CD8-positive, alpha-beta memory T cell (primary cell): Measurements from ENCODE around the gene UBXN1. TPM values are rescaled to one million over a fixed set of nuclear protein-coding genes. Genes with fewer than 3 reads are reported as not detected.
"Not testable (repeated sequence)": the region's sequence is repeated elsewhere in the genome, so short reads cannot be mapped to it uniquely, and the experiment has no call there.

Source experiments
- CTCF ChIA-PET: fragments of 350-600 bp; sonication (Branson Sonifier 250); formaldehyde crosslinking; loops from one replicate; lab custom pipeline; 2021; ENCODE audit warnings: antibody characterized with exemption; lab: Charles Lee
- POLR2A ChIA-PET: fragments of 350-600 bp; sonication (Branson Sonifier 250); formaldehyde crosslinking; loops from one replicate; lab custom pipeline; 2021; ENCODE audit warnings: antibody characterized with exemption; lab: Charles Lee
- DNase-seq, 5 donors: peaks; one replicate each; pipeline versions ENCODE4 v3.0.0 to v3.0.0-alpha.2; 2020 to 2022; ENCODE audit warnings: mixed read lengths in 1 of 5
- H3K27ac ChIP-seq: one replicate; pipeline ENCODE4 v1.7.0; 2013; ENCODE audit warnings: low read depth, mild to moderate bottlenecking, low read length, moderate library complexity
- H3K27me3 ChIP-seq: 2 replicates; pipeline ENCODE4 v1.7.0; 2013; ENCODE audit warnings: low read length, mild to moderate bottlenecking; ENCODE audit not compliant: insufficient read depth, poor library complexity, severe bottlenecking
- H3K36me3 ChIP-seq: 2 replicates; pipeline ENCODE4 v1.7.0; 2013; ENCODE audit warnings: mild to moderate bottlenecking, low read length, moderate library complexity; ENCODE audit not compliant: insufficient read depth
- H3K4me1 ChIP-seq: 2 replicates; pipeline ENCODE4 v1.7.0; 2013; ENCODE audit warnings: mild to moderate bottlenecking, low read length, moderate library complexity; ENCODE audit not compliant: insufficient read depth
- H3K4me3 ChIP-seq: 2 replicates; pipeline ENCODE4 v1.7.0; 2013; ENCODE audit warnings: mild to moderate bottlenecking, low read length
- H3K9me3 ChIP-seq: 2 replicates; pipeline ENCODE4 v1.7.0; 2013; ENCODE audit warnings: mild to moderate bottlenecking, low read length
- H3K27ac Mint-ChIP-seq, 8 donors: one replicate each; pipeline ENCODE4 v1.8.0; 2020 to 2021; ENCODE audit warnings: mixed read lengths in 8 of 8, mild to moderate bottlenecking in 6 of 8, inconsistent platforms in 3 of 8, moderate library complexity in 3 of 8
- H3K27me3 Mint-ChIP-seq, 2 donors: one replicate each; pipeline ENCODE4 v1.8.0; 2020 to 2021; ENCODE audit warnings: mixed read lengths in 2 of 2, mild to moderate bottlenecking in 1 of 2, moderate library complexity in 1 of 2
- H3K36me3 Mint-ChIP-seq, 3 donors: one replicate each; pipeline ENCODE4 v1.8.0; 2020 to 2021; ENCODE audit warnings: mixed read lengths in 3 of 3, inconsistent platforms in 1 of 3, mild to moderate bottlenecking in 1 of 3
- H3K4me1 Mint-ChIP-seq, 3 donors: one replicate each; pipeline ENCODE4 v1.8.0; 2020 to 2021; ENCODE audit warnings: mixed read lengths in 3 of 3, inconsistent platforms in 1 of 3, mild to moderate bottlenecking in 1 of 3
- H3K4me3 Mint-ChIP-seq, 7 donors: one replicate each; pipeline ENCODE4 v1.8.0; 2020 to 2021; ENCODE audit warnings: mixed read lengths in 7 of 7, mild to moderate bottlenecking in 6 of 7, moderate library complexity in 4 of 7, inconsistent platforms in 2 of 7
- H3K9me3 Mint-ChIP-seq, 5 donors: one replicate each; pipeline ENCODE4 v1.8.0; 2020 to 2022; ENCODE audit warnings: mixed read lengths in 5 of 5, mild to moderate bottlenecking in 3 of 5, moderate library complexity in 2 of 5, inconsistent platforms in 1 of 5
- polyA plus RNA-seq: library from polyadenylated mRNA; unstranded; fragments of 300-500 nt; fragmentation: Illumina TruSeq; gene quantifications from one replicate; pipeline ENCODE4 v1.2.3, GENCODE V29; 2021
- total RNA-seq, 2 experiments: library from RNA; stranded (reverse); gene quantifications; one replicate each; pipeline ENCODE4 v1.2.3, GENCODE V29; 2021

UBXN1 gene
- total and polyA plus RNA-seq, 3 experiments from 2014 or later = 142 to 164 (median 143) TPM

GRCh38 chr11:62694455-62695167 is 15.7 kb upstream of the UBXN1 start:
- no peaks in the 10 kb centered on the region for H3K9me3 ChIP-seq
- Mint-ChIP-seq H3K4me1 (peaks cover 5 to 8% (median 6%) of the 10 kb centered on the region in 3 donors), H3K9me3 (no peaks in the 10 kb centered on the region), H3K4me3 (no peak overlapping the region), H3K27me3 (peaks cover 0 to 2% of the 10 kb centered on the region in 2 donors), H3K36me3 (peaks cover 0 to 34% (median 8%) of the 10 kb centered on the region in 3 donors), H3K27ac (peak overlapping the region in 5 of 8 donors; percentile 5 to 81 (median 48))
- CTCF ChIA-PET = interaction anchor here (0.7 to 5.5 kb wide), 23 partner anchors 11 to 301 kb away, joined by 3 to 46 read pairs (median 4); partner anchors contain the start of genes B3GAT3, BSCL2, C11orf98 and CSKMT
- POLR2A ChIA-PET = no interaction called here
- H3K27ac ChIP-seq = no peak overlapping the region
- peaks cover 7% of the 10 kb centered on the region for H3K4me1 ChIP-seq
- H3K27me3 ChIP-seq = no peaks in the 10 kb centered on the region
- H3K36me3 ChIP-seq = no peaks in the 10 kb centered on the region
- H3K4me3 ChIP-seq = no peak overlapping the region
- peak; percentile 68 to 84 (median 72) for DNase-seq

GRCh38 chr11:62693624-62694023 is 14.8 kb upstream of the UBXN1 start:
- H3K4me1 Mint-ChIP-seq, H3K4me3 Mint-ChIP-seq: not testable (repeated sequence)
- CTCF ChIA-PET = interaction anchor here (0.7 to 5.5 kb wide), 16 partner anchors 11 to 300 kb away, joined by 3 to 46 read pairs (median 4); partner anchors contain the start of genes B3GAT3, BSCL2, C11orf98 and CSKMT

GRCh38 chr11:62689421-62690183 is 10.7 kb upstream of the UBXN1 start, which contains the start of gene LRRN4CL:
LRRN4CL (minus strand) TSS chr11:62689530; CDS start chr11:62688508, 1,022 bp downstream.
- Mint-ChIP-seq H3K4me1 (peaks cover 1 to 3% (median 2%) of the 10 kb centered on the region in 3 donors), H3K27me3 (peaks cover 6 to 9% of the 10 kb centered on the region in 2 donors), H3K4me3 (no peak within 1 kb of the TSS), H3K27ac (no peak within 1 kb of the TSS), H3K36me3 (peaks cover 3 to 31% (median 6%) of the 10 kb centered on the region in 3 donors), H3K9me3 (no peaks in the 10 kb centered on the region)
- Histone ChIP-seq H3K4me1 (peaks cover 3% of the 10 kb centered on the region), H3K36me3 (no peaks in the 10 kb centered on the region), H3K27ac (no peak within 1 kb of the TSS), H3K9me3 (no peaks in the 10 kb centered on the region), H3K27me3 (no peaks in the 10 kb centered on the region), H3K4me3 (no peak within 1 kb of the TSS)
- no peak for DNase-seq
- POLR2A ChIA-PET = interaction anchor here (0.5 to 1.2 kb wide), 3 partner anchors 15 to 98 kb away, joined by 3 to 4 read pairs (median 3); no protein-coding TSS in a partner anchor
- CTCF ChIA-PET = interaction anchor here (1.1 to 2.3 kb wide), 6 partner anchors 9 to 265 kb away, joined by 3 to 8 read pairs (median 4); partner anchors contain the start of gene TUT1

More at GRCh38 chr11:62693624-62694023, 14.8 kb upstream of the UBXN1 start:
- H3K27ac ChIP-seq, DNase-seq, H3K4me1 ChIP-seq, H3K4me3 ChIP-seq, H3K27me3 ChIP-seq, H3K27ac Mint-ChIP-seq, H3K27me3 Mint-ChIP-seq, H3K36me3 ChIP-seq, H3K9me3 Mint-ChIP-seq, H3K9me3 ChIP-seq: not testable (repeated sequence)
- POLR2A ChIA-PET = interaction anchor here (0.5 to 0.6 kb wide), 3 partner anchors 10 to 352 kb away, joined by 3 to 6 read pairs (median 3); no protein-coding TSS in a partner anchor
- peaks cover under 1 to 37% (median 8%) of the 10 kb centered on the region in 3 donors for H3K36me3 Mint-ChIP-seq

GRCh38 chr11:62688491-62688890 is 9.6 kb upstream of the UBXN1 start:
- H3K9me3 ChIP-seq = no peaks in the 10 kb centered on the region
- H3K27ac ChIP-seq = no peak overlapping the region
- Mint-ChIP-seq H3K9me3 (no peaks in the 10 kb centered on the region), H3K27ac (no peak overlapping the region), H3K27me3 (peaks cover 6 to 9% of the 10 kb centered on the region in 2 donors), H3K36me3 (peaks cover 3 to 30% (median 6%) of the 10 kb centered on the region in 3 donors), H3K4me3 (no peak overlapping the region), H3K4me1 (no peaks in the 10 kb centered on the region)
- ChIA-PET POLR2A (no interaction called here), CTCF (interaction anchor here (1.5 to 2.3 kb wide), 2 partner anchors 14 to 264 kb away, joined by 5 to 8 read pairs; no protein-coding TSS in a partner anchor)
- no peaks in the 10 kb centered on the region for H3K4me1 ChIP-seq
- no peaks in the 10 kb centered on the region for H3K27me3 ChIP-seq
- no peaks in the 10 kb centered on the region for H3K36me3 ChIP-seq
- DNase-seq = no peak
- H3K4me3 ChIP-seq = no peak overlapping the region

GRCh38 chr11:62687508-62688396 is 8.9 kb upstream of the UBXN1 start:
- no peaks in the 10 kb centered on the region for H3K9me3 Mint-ChIP-seq
- no peaks in the 10 kb centered on the region for H3K36me3 ChIP-seq
- H3K27ac ChIP-seq = no peak overlapping the region
- H3K27ac Mint-ChIP-seq = no peak overlapping the region
- H3K27me3 ChIP-seq = no peaks in the 10 kb centered on the region
- H3K4me1 Mint-ChIP-seq = no peaks in the 10 kb centered on the region
- no peaks in the 10 kb centered on the region for H3K4me1 ChIP-seq
- H3K9me3 ChIP-seq = no peaks in the 10 kb centered on the region
- H3K27me3 Mint-ChIP-seq = peaks cover 6 to 9% of the 10 kb centered on the region in 2 donors
- H3K4me3 ChIP-seq = no peak overlapping the region
- no peak overlapping the region for H3K4me3 Mint-ChIP-seq
- ChIA-PET CTCF (no interaction called here), POLR2A (interaction anchor here (0.9 kb wide), 1 partner anchor 23 kb away, joined by 3 read pairs; no protein-coding TSS in a partner anchor)
- H3K36me3 Mint-ChIP-seq = peaks cover 3 to 28% (median 6%) of the 10 kb centered on the region in 3 donors
- no peak for DNase-seq

GRCh38 chr11:62682518-62682917 is 3.6 kb upstream of the UBXN1 start:
- Histone ChIP-seq H3K4me1 (peaks cover 16% of the 10 kb centered on the region), H3K36me3 (no peaks in the 10 kb centered on the region), H3K4me3 (no peak overlapping the region), H3K27ac (no peak overlapping the region), H3K9me3 (no peaks in the 10 kb centered on the region), H3K27me3 (no peaks in the 10 kb centered on the region)
- H3K27me3 Mint-ChIP-seq = peaks cover 0 to 4% of the 10 kb centered on the region in 2 donors
- H3K36me3 Mint-ChIP-seq = peaks cover 0 to 15% (median 0%) of the 10 kb centered on the region in 3 donors
- no peak overlapping the region for H3K4me3 Mint-ChIP-seq
- H3K27ac Mint-ChIP-seq = no peak overlapping the region
- peaks cover 16 to 25% (median 24%) of the 10 kb centered on the region in 3 donors for H3K4me1 Mint-ChIP-seq
- no peaks in the 10 kb centered on the region for H3K9me3 Mint-ChIP-seq
- no peak for DNase-seq
- ChIA-PET POLR2A (no interaction called here), CTCF (interaction anchor here (0.8 kb wide), 1 partner anchor 12 kb away, joined by 3 read pairs; no protein-coding TSS in a partner anchor)

- H3K36me3 ChIP-seq = peaks cover 9% of the 10 kb centered on the region
- ChIA-PET POLR2A (interaction anchor here (0.6 to 1.3 kb wide), 3 partner anchors 15 to 251 kb away, joined by 3 to 6 read pairs (median 4); partner anchors contain the start of gene CSKMT), CTCF (interaction anchor here (0.7 to 3.2 kb wide), 10 partner anchors 9 to 200 kb away, joined by 3 to 22 read pairs (median 4); partner anchors contain the start of genes B3GAT3, HNRNPUL2, LBHD1 and SLC3A2)
- H3K9me3 ChIP-seq = no peaks in the 10 kb centered on the region
- no peak overlapping the region for H3K4me3 ChIP-seq
- Mint-ChIP-seq H3K27ac (peak overlapping the region in 7 of 8 donors; percentile 36 to 97 (median 82)), H3K4me3 (peak overlapping the region in 5 of 7 donors; percentile 44 to 91 (median 62)), H3K9me3 (no peaks in the 10 kb centered on the region), H3K4me1 (peaks cover 24 to 35% (median 32%) of the 10 kb centered on the region in 3 donors), H3K27me3 (no peaks in the 10 kb centered on the region), H3K36me3 (peaks cover 0 to 31% (median 0%) of the 10 kb centered on the region in 3 donors)
- no peaks in the 10 kb centered on the region for H3K27me3 ChIP-seq
- DNase-seq = peak in 3 of 5 donors; percentile 4 to 47 (median 33)
- H3K4me1 ChIP-seq = peaks cover 19% of the 10 kb centered on the region
- no peak overlapping the region for H3K27ac ChIP-seq
These were observed 2.0 kb upstream of the UBXN1 start for GRCh38 chr11:62680825-62681240.
